GM18498 (cell line): ENCODE measurements around the gene PARD3B.

Experiments
- ATAC-seq: cut with Tn5 transposase; IDR thresholded peaks from one replicate; pipeline ENCODE4 v1.9.1; 2021; ENCODE audit warnings: mild to moderate bottlenecking, moderate library complexity; ENCODE audit not compliant: unreplicated experiment

Gene PARD3B

GRCh38 chr2:205041472-205042130 is 496.3 kb downstream of the PARD3B start:
- no peak for ATAC-seq

- ATAC-seq = no peak
Observed at GRCh38 chr2:205043285-205043684, 498.0 kb downstream of the PARD3B start.

- ATAC-seq = no peak
Observed at GRCh38 chr2:205045706-205046105, 500.4 kb downstream of the PARD3B start.

GRCh38 chr2:205047273-205047839 is 502.1 kb downstream of the PARD3B start:
- ATAC-seq = no peak

- no peak for ATAC-seq
Observed at GRCh38 chr2:205051417-205051816, 506.1 kb downstream of the PARD3B start.

- no peak for ATAC-seq
Observed at GRCh38 chr2:205052781-205053180, 507.5 kb downstream of the PARD3B start.

GRCh38 chr2:205053827-205054410 is 508.6 kb downstream of the PARD3B start:
- ATAC-seq = no peak

GRCh38 chr2:205054789-205055188 is 509.5 kb downstream of the PARD3B start:
- ATAC-seq = no peak

GRCh38 chr2:205055251-205055650 is 510.0 kb downstream of the PARD3B start:
- no peak for ATAC-seq

GRCh38 chr2:205056151-205056561 is 510.9 kb downstream of the PARD3B start:
- ATAC-seq = no peak

GRCh38 chr2:205058409-205058808 is 513.1 kb downstream of the PARD3B start:
- no peak for ATAC-seq

GRCh38 chr2:205060269-205060668 is 515.0 kb downstream of the PARD3B start:
- no peak for ATAC-seq

GRCh38 chr2:205066081-205066480 is 520.8 kb downstream of the PARD3B start:
- no peak for ATAC-seq

GRCh38 chr2:205069928-205070327 is 524.7 kb downstream of the PARD3B start:
- ATAC-seq = no peak

- no peak for ATAC-seq
Observed at GRCh38 chr2:205070889-205071288, 525.6 kb downstream of the PARD3B start.

GRCh38 chr2:205073433-205074020 is 528.3 kb downstream of the PARD3B start:
- ATAC-seq = no peak

GRCh38 chr2:205076405-205076804 is 531.1 kb downstream of the PARD3B start:
- no peak for ATAC-seq

GRCh38 chr2:205077159-205077558 is 531.9 kb downstream of the PARD3B start:
- no peak for ATAC-seq

- no peak for ATAC-seq
Observed at GRCh38 chr2:205078762-205079161, 533.5 kb downstream of the PARD3B start.

- ATAC-seq = no peak
Observed at GRCh38 chr2:205079173-205079572, 533.9 kb downstream of the PARD3B start.

GRCh38 chr2:205086662-205087061 is 541.4 kb downstream of the PARD3B start:
- ATAC-seq = no peak

GRCh38 chr2:205087862-205088261 is 542.6 kb downstream of the PARD3B start:
- no peak for ATAC-seq
